Fibroblast of villous mesenchyme (primary cell): ENCODE data around the gene DNAI4. TPM values are rescaled to one million over a fixed set of nuclear protein-coding genes. Genes with fewer than 3 reads are reported as not detected.
A peak's percentile ranks its signal among the peaks of the same experiment; 100 is the strongest.
"Not testable (repeated sequence)": the region's sequence is repeated elsewhere in the genome, so short reads cannot be mapped to it uniquely, and the experiment has no call there.

ENCODE experiments used
- DNase-seq: peaks from one replicate; pipeline ENCODE4 v3.0.0-alpha.2; 2010; ENCODE audit warnings: low read depth
- H3K4me3 ChIP-seq: 2 replicates; pipeline ENCODE4 v1.5.1; 2011; ENCODE audit warnings: low read depth, mild to moderate bottlenecking, low read length
- total RNA-seq: library from RNA; depleted of rRNA; stranded (reverse); fragments of >200 nt; gene quantifications from 2 replicates; pipeline ENCODE4 v1.2.3, GENCODE V29; 2012
- TF ChIP-seq, protein P1 (sequence below): IDR thresholded peaks from 2 replicates; pipeline ENCODE4 v1.5.1; 2012; ENCODE audit warnings: low read depth, mild to moderate bottlenecking, low read length; ENCODE audit not compliant: insufficient read depth

The DNAI4 gene
- total RNA-seq, 1 donor: 9.9 TPM

DNA sequence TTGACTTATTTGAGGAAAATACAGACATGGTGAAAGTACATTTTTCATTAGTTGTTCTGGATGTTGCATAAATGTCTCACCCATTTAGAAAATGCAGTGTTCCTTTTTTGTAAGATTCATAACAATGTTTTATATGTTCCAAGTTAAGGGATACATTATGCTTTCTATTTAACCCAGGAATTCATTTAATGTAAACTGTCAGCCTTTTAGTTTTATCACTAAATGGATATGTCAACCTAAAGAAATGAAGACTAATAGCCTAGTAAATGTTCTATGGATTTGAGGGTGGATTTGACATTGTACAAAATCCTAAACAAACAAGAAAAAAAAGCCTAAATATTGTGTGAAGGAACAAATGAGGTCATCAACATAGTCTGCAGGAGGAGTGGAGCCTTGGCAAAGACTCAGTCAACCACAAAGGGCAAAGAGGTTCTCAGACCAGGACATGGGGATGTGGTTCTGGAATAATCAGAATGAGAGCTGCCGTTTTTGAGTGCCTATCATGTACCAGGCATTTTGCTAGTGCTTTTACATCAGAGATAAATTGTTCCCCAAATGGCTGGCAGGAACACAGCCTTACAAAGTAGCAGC lies 114.8 kb downstream of the DNAI4 start:
- no peak overlapping the region for H3K4me3 ChIP-seq
- DNase-seq: peak; percentile 33
- TF ChIP-seq, protein P1, sequence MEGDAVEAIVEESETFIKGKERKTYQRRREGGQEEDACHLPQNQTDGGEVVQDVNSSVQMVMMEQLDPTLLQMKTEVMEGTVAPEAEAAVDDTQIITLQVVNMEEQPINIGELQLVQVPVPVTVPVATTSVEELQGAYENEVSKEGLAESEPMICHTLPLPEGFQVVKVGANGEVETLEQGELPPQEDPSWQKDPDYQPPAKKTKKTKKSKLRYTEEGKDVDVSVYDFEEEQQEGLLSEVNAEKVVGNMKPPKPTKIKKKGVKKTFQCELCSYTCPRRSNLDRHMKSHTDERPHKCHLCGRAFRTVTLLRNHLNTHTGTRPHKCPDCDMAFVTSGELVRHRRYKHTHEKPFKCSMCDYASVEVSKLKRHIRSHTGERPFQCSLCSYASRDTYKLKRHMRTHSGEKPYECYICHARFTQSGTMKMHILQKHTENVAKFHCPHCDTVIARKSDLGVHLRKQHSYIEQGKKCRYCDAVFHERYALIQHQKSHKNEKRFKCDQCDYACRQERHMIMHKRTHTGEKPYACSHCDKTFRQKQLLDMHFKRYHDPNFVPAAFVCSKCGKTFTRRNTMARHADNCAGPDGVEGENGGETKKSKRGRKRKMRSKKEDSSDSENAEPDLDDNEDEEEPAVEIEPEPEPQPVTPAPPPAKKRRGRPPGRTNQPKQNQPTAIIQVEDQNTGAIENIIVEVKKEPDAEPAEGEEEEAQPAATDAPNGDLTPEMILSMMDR: no peak

DNA sequence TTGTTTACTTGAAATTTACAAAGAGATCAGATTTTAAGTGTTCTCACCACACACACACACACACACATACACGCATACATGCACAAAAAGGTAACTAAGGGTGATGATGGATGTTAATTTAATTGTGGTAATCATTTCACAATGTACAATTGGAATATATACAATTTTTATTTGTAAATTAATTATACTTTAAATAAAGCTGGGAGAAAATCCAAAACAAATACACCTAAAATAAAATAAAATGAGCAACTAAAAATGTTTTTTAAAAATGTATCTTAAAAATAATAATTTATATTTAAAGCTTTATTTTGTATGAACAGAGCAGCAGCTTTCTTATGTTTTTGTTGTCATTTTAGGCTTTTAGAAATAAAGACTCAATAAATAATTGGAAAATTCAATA lies 115.4 kb downstream of the DNAI4 start:
- H3K4me3 ChIP-seq: no peak overlapping the region
- TF ChIP-seq, protein P1: no peak
- no peak for DNase-seq

DNA sequence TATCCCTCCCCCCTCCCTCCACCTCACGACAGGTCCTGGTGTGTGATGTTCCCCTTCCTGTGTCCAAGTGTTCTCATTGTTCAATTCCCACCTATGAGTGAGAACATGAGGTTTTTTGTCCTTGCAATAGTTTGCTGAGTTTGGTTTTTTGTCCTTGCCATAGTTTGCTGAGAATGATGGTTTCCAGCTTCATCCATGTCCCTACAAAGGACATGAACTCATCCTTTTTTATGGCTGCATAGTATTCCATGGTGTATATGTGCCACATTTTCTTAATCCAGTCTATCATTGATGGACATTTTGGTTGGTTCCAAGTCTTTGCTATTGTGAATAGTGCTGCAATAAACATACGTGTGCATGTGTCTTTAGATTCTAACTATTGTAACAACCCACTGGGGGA lies 128.8 kb downstream of the DNAI4 start:
- DNase-seq, H3K4me3 ChIP-seq: not testable (repeated sequence)

DNA sequence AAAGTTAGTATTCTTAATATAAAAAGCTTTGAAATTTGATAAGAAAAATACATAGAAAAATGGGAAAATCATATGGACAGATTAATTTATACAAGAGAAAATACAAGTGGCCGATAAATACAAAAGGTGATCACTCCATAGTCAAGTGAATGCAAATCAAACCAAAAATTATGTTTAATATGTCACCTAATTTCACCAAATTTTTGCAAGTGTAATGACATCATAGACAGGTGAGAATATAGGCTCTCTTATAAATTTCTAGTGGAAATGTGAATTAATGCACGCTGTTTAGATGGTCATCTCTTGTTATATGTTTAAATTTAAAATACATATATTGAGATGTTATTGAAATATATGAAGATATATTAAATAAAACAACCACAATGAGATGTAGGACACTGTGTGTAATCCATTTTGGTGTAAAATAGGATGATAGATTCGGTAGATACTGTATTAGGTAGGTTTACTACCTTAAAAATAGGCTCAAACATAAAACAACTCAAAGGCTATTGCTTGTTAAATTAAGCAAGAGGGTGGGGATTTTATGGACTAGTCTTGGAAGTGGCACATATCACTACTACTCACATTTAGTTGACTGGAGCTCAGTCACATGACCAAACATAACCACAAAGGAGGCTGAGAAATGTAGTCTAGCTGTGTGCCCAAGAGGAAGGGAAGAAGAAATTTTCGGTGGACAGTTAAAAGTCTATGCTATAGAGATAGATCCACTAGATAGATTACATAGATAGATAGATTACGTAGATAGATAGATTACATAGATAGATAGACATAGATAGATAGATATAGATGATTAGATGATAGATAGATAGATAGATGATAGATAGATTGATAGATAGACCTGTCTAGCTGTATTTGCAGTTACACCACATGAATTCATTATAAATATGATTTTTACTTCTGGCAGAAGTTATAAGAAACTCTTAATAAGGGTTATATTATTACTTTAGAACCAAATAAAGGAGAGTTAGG lies 132.7 kb downstream of the DNAI4 start:
- no peak for DNase-seq
- H3K4me3 ChIP-seq: no peak overlapping the region
- TF ChIP-seq, protein P1: no peak

DNA sequence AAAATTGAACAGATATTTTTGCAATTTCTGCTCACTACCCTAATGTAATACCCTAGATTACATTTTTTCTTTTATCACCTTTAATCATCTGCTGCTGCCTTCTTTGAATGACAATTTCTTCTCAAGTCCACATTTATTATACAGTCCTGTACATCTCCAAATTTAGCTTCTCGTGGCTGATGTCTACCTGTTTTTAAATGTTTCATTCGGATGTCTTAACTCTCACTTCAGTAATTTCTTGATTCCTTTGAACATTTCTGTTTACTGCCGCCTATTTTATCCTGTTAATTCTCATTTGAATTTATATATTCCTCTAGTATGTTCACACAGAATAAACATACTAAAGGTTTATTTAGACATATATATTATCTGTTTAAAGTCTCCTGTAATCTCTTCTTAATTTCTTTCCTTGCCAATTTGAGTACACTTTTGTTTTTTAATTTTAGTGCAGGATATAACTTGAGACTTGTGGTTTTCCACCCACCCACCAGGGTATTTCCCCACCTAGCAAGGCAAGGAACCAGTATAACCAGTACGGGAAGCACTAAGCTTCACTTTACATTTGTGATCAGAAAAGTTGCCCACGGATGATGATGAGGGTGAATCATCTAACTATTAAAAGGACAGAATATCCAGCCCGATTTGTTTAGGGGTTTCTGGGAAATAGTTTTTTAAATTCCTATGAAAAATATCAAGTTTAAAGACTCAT lies 136.3 kb downstream of the DNAI4 start:
- no peak overlapping the region for H3K4me3 ChIP-seq
- DNase-seq: no peak
- TF ChIP-seq, protein P1: no peak

DNA sequence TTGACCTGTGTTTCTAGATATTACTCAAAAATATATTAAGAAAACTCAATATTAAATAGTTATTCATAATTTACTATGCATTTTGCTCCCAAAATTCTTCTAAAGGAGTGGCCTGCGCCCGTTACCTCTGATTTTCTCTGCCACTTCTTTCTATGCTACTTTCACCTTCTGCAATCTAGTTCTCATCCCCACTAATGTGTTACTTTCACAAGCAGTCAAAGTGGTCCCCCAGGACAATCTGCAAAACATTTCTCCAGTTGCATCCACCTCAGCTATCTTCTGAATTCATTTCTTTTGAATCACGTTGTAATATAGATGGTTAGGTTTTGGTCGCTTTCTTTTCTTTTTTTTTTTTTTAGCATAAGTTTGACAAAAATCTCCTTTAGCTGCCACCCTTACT lies 137.0 kb downstream of the DNAI4 start:
- no peak for DNase-seq
- H3K4me3 ChIP-seq: no peak overlapping the region
- TF ChIP-seq, protein P1: no peak

DNA sequence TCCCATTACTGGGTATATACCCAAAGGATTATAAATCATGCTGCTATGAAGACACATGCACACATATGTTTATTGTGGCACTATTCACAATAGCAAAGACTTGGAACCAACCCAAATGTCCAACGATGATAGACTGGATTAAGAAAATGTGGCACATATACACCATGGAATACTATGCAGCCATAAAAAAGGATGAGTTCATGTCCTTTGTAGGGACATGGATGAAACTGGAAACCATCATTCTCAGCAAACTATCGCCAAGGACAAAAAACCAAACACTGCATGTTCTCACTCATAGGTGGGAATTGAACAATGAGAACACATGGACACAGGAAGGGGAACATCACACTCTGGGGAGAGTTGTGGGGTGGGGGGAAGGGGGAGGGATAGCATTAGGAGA lies 138.9 kb downstream of the DNAI4 start:
- not testable (repeated sequence) for H3K4me3 ChIP-seq, DNase-seq
